ENCODE results near the gene SANBR. TPM values are rescaled to one million over a fixed set of nuclear protein-coding genes. Genes with fewer than 3 reads are reported as not detected.

Gene SANBR
- total and polyA plus RNA-seq, 2 donors (not counting 3 experiments of a cell fraction or from before 2014, with no cell fraction given), result 5.7 to 22.9 TPM

DNA sequence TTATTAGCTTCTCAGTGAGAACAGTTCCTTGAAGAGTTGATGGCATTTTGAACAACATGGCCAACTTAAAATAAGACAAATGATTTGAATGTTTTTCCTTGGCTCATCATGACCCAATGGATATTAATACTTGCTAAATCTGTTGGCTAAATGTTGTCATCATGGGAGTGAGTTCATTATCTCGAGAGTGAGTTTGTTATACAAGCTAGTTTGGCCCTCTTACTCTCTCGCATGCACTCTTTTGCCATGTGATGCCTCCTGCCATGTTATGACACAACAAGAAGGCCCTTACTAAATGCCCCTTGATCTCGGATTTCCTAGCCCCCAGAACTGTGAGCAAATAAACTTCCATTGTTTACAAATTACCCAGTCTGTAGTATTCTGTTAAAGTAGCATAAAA, 22.9 kb upstream of the SANBR start:
- Histone ChIP-seq H4K20me1 (replicated peaks; ENCODE audit: control insufficient read depth, extremely low read depth, insufficient read depth, low read length) (no peaks in the 10 kb centered on the region), H3K4me1 (ENCODE audit: control insufficient read depth, extremely low read depth, insufficient read depth, low read length) (no peaks in the 10 kb centered on the region), H3K79me2 (ENCODE audit: control insufficient read depth, insufficient read depth, low read length) (peaks cover 2% of the 10 kb centered on the region), H3K4me3 (replicated peaks in 1 of 3; ENCODE audit: insufficient read depth in 1 of 3, low read depth in 1 of 3, low read length in 3 of 3) (no peak overlapping the region), H3K9ac (replicated peaks; ENCODE audit: extremely low read depth, insufficient read depth, low read length) (no peak overlapping the region), H3K9me1 (replicated peaks; ENCODE audit: control insufficient read depth, extremely low read depth, insufficient read depth, low read length) (no peaks in the 10 kb centered on the region), H3K27ac (ENCODE audit: insufficient read depth, low read depth, low read length) (no peak overlapping the region), H3K9me3 (replicated peaks; ENCODE audit: control insufficient read depth, insufficient read depth, low read length) (no peaks in the 10 kb centered on the region), H3K27me3 (ENCODE audit: control insufficient read depth in 2 of 2, insufficient read depth in 2 of 2, low read length in 2 of 2) (no peaks in the 10 kb centered on the region), H3K36me3 (ENCODE audit: control insufficient read depth in 2 of 2, extremely low read depth in 1 of 2, insufficient read depth in 2 of 2, low read length in 2 of 2) (no peaks in the 10 kb centered on the region), H3K4me2 (ENCODE audit: insufficient read depth, low read length) (no peak overlapping the region), H2AFZ (ENCODE audit: low read depth, low read length) (no peak overlapping the region)
- DNase-seq (ENCODE audit: low read depth, low spot score) (no peak), FAIRE-seq (no peak)
- BruUV-seq (replicated peaks), result no TSS peak
- TF ChIP-seq MYC (IDR thresholded peaks at IDR 0.05; ENCODE audit: low read depth, low read length) (no peak), GATA2 (IDR thresholded peaks at IDR 0.05; ENCODE audit: insufficient read depth, insufficient read length, low read depth, low read length) (no peak), FOS (IDR thresholded peaks at IDR 0.05; ENCODE audit: borderline replicate concordance, insufficient read depth, low read length) (no peak), JUN (IDR thresholded peaks at IDR 0.05; ENCODE audit: borderline replicate concordance, insufficient read depth, insufficient read length, low read depth) (no peak), POLR2A (IDR thresholded peaks at IDR 0.05; ENCODE audit: low read depth, low read length) (no peak), EZH2 (IDR thresholded peaks at IDR 0.05; ENCODE audit: borderline replicate concordance, low read depth, low read length, severe bottlenecking) (no peak), POLR2AphosphoS5 (IDR thresholded peaks at IDR 0.05; ENCODE audit: insufficient read depth, low read depth, low read length) (no peak)
- TF ChIP-seq, protein P1, sequence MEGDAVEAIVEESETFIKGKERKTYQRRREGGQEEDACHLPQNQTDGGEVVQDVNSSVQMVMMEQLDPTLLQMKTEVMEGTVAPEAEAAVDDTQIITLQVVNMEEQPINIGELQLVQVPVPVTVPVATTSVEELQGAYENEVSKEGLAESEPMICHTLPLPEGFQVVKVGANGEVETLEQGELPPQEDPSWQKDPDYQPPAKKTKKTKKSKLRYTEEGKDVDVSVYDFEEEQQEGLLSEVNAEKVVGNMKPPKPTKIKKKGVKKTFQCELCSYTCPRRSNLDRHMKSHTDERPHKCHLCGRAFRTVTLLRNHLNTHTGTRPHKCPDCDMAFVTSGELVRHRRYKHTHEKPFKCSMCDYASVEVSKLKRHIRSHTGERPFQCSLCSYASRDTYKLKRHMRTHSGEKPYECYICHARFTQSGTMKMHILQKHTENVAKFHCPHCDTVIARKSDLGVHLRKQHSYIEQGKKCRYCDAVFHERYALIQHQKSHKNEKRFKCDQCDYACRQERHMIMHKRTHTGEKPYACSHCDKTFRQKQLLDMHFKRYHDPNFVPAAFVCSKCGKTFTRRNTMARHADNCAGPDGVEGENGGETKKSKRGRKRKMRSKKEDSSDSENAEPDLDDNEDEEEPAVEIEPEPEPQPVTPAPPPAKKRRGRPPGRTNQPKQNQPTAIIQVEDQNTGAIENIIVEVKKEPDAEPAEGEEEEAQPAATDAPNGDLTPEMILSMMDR (IDR thresholded peaks at IDR 0.05; ENCODE audit: extremely low read depth in 1 of 2, insufficient read depth in 1 of 2, low read depth in 1 of 2, low read length in 2 of 2), result no peak
- TF ChIP-seq, protein P2, sequence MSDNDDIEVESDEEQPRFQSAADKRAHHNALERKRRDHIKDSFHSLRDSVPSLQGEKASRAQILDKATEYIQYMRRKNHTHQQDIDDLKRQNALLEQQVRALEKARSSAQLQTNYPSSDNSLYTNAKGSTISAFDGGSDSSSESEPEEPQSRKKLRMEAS (IDR thresholded peaks at IDR 0.05; ENCODE audit: insufficient read depth, insufficient read length), result no peak
- CTCF ChIA-PET, result interaction anchor here (1.1 kb wide), 1 partner anchor 11 kb away, joined by 3 read pairs; no protein-coding TSS in a partner anchor
- intact Hi-C loops (cut with micrococcal nuclease), result no loop called here
- POLR2A ChIA-PET, result no interaction called here
- dilution Hi-C loops (cut with MboI; ENCODE audit: extremely low pct_ligation_motif_present, low sequenced_read_pairs), result no loop called here

All from endothelial cell of umbilical vein (primary cell).